ENCODE results near the gene CAD.

The CAD gene

DNA sequence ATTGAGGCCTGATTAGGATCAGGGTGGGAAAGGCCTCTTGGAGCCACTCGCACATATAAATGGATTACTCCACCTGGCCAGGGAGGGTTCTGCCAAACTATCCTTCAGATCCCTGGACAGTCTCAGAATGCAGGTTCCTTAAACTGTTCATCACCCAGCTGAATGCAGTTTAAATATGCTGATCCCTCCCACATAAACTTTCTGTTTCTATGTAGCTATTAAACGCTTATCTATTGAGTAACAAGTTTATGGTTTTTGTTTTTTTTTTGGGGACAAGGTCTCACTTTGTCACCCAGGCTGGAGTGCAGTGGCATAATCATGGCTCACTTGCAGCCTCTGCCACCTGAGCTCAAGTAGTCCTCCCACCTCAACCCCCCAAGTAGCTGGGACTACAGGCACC is 1.9 kb downstream of the CAD start:
- peaks cover 28% of the 10 kb centered on the region for H3K4me1 ChIP-seq (ENCODE audit: low read depth, poor library complexity, severe bottlenecking)
- H3K4me3 ChIP-seq (IDR thresholded peaks at IDR 0.05; ENCODE audit: insufficient read depth, low read depth, low read length), result no peak overlapping the region
- no peaks in the 10 kb centered on the region for H4K20me1 ChIP-seq (ENCODE audit: insufficient read depth)
- H3K27ac ChIP-seq, result no peak overlapping the region
- H3K4me2 ChIP-seq, result peak overlapping the region; percentile 77; the same call in 1 of the 2 replicates
- H3K9ac ChIP-seq, result no peak overlapping the region
- H3K36me3 ChIP-seq (ENCODE audit: insufficient read depth), result peaks cover 6% of the 10 kb centered on the region; the same call in 1 of the 2 replicates
- TF ChIP-seq, protein P1, sequence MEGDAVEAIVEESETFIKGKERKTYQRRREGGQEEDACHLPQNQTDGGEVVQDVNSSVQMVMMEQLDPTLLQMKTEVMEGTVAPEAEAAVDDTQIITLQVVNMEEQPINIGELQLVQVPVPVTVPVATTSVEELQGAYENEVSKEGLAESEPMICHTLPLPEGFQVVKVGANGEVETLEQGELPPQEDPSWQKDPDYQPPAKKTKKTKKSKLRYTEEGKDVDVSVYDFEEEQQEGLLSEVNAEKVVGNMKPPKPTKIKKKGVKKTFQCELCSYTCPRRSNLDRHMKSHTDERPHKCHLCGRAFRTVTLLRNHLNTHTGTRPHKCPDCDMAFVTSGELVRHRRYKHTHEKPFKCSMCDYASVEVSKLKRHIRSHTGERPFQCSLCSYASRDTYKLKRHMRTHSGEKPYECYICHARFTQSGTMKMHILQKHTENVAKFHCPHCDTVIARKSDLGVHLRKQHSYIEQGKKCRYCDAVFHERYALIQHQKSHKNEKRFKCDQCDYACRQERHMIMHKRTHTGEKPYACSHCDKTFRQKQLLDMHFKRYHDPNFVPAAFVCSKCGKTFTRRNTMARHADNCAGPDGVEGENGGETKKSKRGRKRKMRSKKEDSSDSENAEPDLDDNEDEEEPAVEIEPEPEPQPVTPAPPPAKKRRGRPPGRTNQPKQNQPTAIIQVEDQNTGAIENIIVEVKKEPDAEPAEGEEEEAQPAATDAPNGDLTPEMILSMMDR (conservative IDR thresholded peaks at IDR 0.05; ENCODE audit: low read depth, low read length), result no peak
- peaks cover 29% of the 10 kb centered on the region for H3K79me2 ChIP-seq (ENCODE audit: insufficient read depth, low read depth)
- no peaks in the 10 kb centered on the region for H3K27me3 ChIP-seq (ENCODE audit: insufficient read depth, low read depth)
- H2AFZ ChIP-seq (ENCODE audit: low read depth), result no peak overlapping the region

DNA sequence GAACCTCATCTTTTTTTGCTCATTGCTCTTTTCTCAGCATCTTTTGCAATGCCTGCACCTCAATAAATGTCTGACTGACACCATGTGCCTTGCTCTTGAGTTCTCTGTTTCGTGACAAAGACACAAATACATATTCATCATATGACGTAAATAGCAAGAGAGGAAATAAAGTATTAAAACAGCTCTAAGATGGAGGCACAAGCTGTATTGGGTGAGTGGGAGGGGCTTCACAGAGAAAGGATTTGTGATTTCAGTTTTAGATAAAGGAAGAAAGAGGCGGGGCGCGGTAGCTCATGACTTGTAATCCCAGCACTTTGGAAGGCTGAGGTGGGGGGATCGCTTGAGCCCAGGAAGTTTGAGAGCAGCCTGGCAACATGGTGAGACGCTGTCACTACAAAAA is 2.9 kb downstream of the CAD start:
- TF ChIP-seq, protein P1 (conservative IDR thresholded peaks at IDR 0.05; ENCODE audit: low read depth, low read length), result no peak
- Histone ChIP-seq H4K20me1 (ENCODE audit: insufficient read depth) (no peaks in the 10 kb centered on the region), H3K4me1 (ENCODE audit: low read depth, poor library complexity, severe bottlenecking) (peaks cover 23% of the 10 kb centered on the region), H3K4me3 (IDR thresholded peaks at IDR 0.05; ENCODE audit: insufficient read depth, low read depth, low read length) (no peak overlapping the region), H3K79me2 (ENCODE audit: insufficient read depth, low read depth) (peaks cover 29% of the 10 kb centered on the region), H3K27ac (no peak overlapping the region), H3K27me3 (ENCODE audit: insufficient read depth, low read depth) (no peaks in the 10 kb centered on the region), H3K36me3 (ENCODE audit: insufficient read depth) (peaks cover 6% of the 10 kb centered on the region; the same call in 1 of the 2 replicates), H3K9ac (no peak overlapping the region), H3K4me2 (no peak overlapping the region), H2AFZ (ENCODE audit: low read depth) (no peak overlapping the region)

DNA sequence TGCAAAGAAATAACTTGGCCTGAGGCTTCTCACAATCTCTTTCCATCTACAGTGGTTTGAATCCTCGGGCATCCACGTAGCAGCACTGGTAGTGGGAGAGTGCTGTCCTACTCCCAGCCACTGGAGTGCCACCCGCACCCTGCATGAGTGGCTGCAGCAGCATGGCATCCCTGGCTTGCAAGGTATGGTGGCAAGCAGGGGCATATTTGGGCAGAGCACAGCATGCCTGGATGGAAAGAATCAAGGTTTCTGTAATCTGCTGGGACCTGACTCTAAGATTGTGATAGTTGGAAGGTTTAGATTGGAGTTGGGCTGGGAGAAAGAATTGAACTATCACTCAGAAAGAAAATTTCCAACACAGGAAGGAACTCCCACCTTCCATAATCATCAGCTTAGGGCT is 4.0 kb downstream of the CAD start:
- no peak overlapping the region for H2AFZ ChIP-seq (ENCODE audit: low read depth)
- peaks cover 23% of the 10 kb centered on the region for H3K4me1 ChIP-seq (ENCODE audit: low read depth, poor library complexity, severe bottlenecking)
- TF ChIP-seq, protein P1 (conservative IDR thresholded peaks at IDR 0.05; ENCODE audit: low read depth, low read length), result no peak
- H3K27ac ChIP-seq, result no peak overlapping the region
- no peak overlapping the region for H3K4me3 ChIP-seq (IDR thresholded peaks at IDR 0.05; ENCODE audit: insufficient read depth, low read depth, low read length)
- no peak overlapping the region for H3K4me2 ChIP-seq
- no peaks in the 10 kb centered on the region for H4K20me1 ChIP-seq (ENCODE audit: insufficient read depth)
- peaks cover 29% of the 10 kb centered on the region for H3K79me2 ChIP-seq (ENCODE audit: insufficient read depth, low read depth)
- H3K27me3 ChIP-seq (ENCODE audit: insufficient read depth, low read depth), result no peaks in the 10 kb centered on the region
- peaks cover 6% of the 10 kb centered on the region; the same call in 1 of the 2 replicates for H3K36me3 ChIP-seq (ENCODE audit: insufficient read depth)
- no peak overlapping the region for H3K9ac ChIP-seq

DNA sequence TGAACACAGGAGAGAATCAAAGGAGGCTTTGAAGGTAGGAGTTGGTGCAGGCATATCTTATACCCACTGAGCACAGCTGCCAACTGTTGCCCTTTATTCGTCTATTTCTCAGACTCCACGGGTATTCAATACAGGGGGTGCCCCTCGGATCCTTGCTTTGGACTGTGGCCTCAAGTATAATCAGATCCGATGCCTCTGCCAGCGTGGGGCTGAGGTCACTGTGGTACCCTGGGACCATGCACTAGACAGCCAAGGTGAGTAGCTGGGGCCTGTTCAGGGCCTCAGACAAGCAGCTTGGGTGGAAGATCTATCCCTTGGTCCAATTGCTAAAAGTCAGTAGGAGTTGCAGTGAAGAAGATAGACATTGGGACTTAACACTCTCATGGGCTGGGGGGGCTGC is 5.2 kb downstream of the CAD start:
- Histone ChIP-seq H3K4me1 (ENCODE audit: low read depth, poor library complexity, severe bottlenecking) (peaks cover 15% of the 10 kb centered on the region), H3K36me3 (ENCODE audit: insufficient read depth) (peaks cover 6% of the 10 kb centered on the region; the same call in 1 of the 2 replicates), H3K4me2 (no peak overlapping the region), H3K4me3 (IDR thresholded peaks at IDR 0.05; ENCODE audit: insufficient read depth, low read depth, low read length) (no peak overlapping the region), H4K20me1 (ENCODE audit: insufficient read depth) (no peaks in the 10 kb centered on the region), H3K27ac (no peak overlapping the region), H3K79me2 (ENCODE audit: insufficient read depth, low read depth) (peaks cover 28% of the 10 kb centered on the region), H2AFZ (ENCODE audit: low read depth) (no peak overlapping the region), H3K9ac (no peak overlapping the region), H3K27me3 (ENCODE audit: insufficient read depth, low read depth) (no peaks in the 10 kb centered on the region)
- TF ChIP-seq, protein P1 (conservative IDR thresholded peaks at IDR 0.05; ENCODE audit: low read depth, low read length), result no peak

Data from KMS-11 (cell line).